ENCODE measurements around the gene CNOT3.

Gene CNOT3

GRCh38 chr19:54172471-54173358 lies 35.2 kb downstream of the CNOT3 start, which contains the start of gene TMC4 (continued):
- TF ChIP-seq ZSCAN5A (tag by site-specific recombination; IDR thresholded peaks at IDR 0.05) (no peak), ZFHX2 (tag by site-specific recombination; conservative IDR thresholded peaks at IDR 0.05) (peak; percentile 8; the same call in 1 of the 2 replicates), ZIC2 (tag by site-specific recombination; IDR thresholded peaks at IDR 0.05) (peak; percentile 53; the same call in 1 of the 2 replicates), ZNF664 (tag by site-specific recombination; IDR thresholded peaks at IDR 0.05) (no peak)

GRCh38 chr19:54173359-54173699 lies 35.8 kb downstream of the CNOT3 start:
- no peak for TF ChIP-seq ZNF19 (tag by site-specific recombination; IDR thresholded peaks at IDR 0.05; ENCODE audit: low read depth)
- no peak for TF ChIP-seq ZFHX2 (tag by site-specific recombination; conservative IDR thresholded peaks at IDR 0.05)

GRCh38 chr19:54173951-54174834 lies 36.6 kb downstream of the CNOT3 start:
- TF ChIP-seq ZNF266 (tag by site-specific recombination; IDR thresholded peaks at IDR 0.05; ENCODE audit: low read depth) (no peak), ZFHX2 (tag by site-specific recombination; conservative IDR thresholded peaks at IDR 0.05) (no peak), ZNF391 (tag by site-specific recombination; IDR thresholded peaks at IDR 0.05; ENCODE audit: borderline replicate concordance, low read depth) (no peak), ZNF362 (tag by site-specific recombination; IDR thresholded peaks at IDR 0.05) (no peak), ZNF501 (tag by site-specific recombination; IDR thresholded peaks at IDR 0.05) (no peak), ZNF37A (tag by site-specific recombination; IDR thresholded peaks at IDR 0.05) (no peak), HIC1 (tag by site-specific recombination; IDR thresholded peaks at IDR 0.05) (no peak), ZNF169 (tag by site-specific recombination; IDR thresholded peaks at IDR 0.05) (no peak), ZEB2 (tag by site-specific recombination; IDR thresholded peaks at IDR 0.05) (no peak), ZBTB7A (tag by site-specific recombination; IDR thresholded peaks at IDR 0.05; ENCODE audit: low read depth) (no peak), HOXD13 (CRISPR knock-in tag; IDR thresholded peaks at IDR 0.05; ENCODE audit: borderline replicate concordance) (no peak), ZNF624 (tag by site-specific recombination; IDR thresholded peaks at IDR 0.05) (no peak), ZNF214 (tag by site-specific recombination; IDR thresholded peaks at IDR 0.05; ENCODE audit: borderline replicate concordance) (no peak), ZNF146 (tag by site-specific recombination; IDR thresholded peaks at IDR 0.05) (no peak), ZXDB (tag by site-specific recombination; IDR thresholded peaks at IDR 0.05) (no peak), MEIS1 (CRISPR knock-in tag; IDR thresholded peaks at IDR 0.05; ENCODE audit: borderline replicate concordance) (no peak), ZNF768 (tag by site-specific recombination; IDR thresholded peaks at IDR 0.05) (no peak), ZNF707 (tag by site-specific recombination; IDR thresholded peaks at IDR 0.05) (no peak), ZSCAN30 (tag by site-specific recombination; IDR thresholded peaks at IDR 0.05) (no peak)
- no peaks in the 10 kb centered on the region for H3K4me1 ChIP-seq (ENCODE audit: control insufficient read depth, insufficient read depth, low read length)
- H3K9me3 ChIP-seq (ENCODE audit: control insufficient read depth, insufficient read depth, low read depth, low read length) = no peaks in the 10 kb centered on the region
- H3K36me3 ChIP-seq (ENCODE audit: control insufficient read depth in 2 of 2, insufficient read depth in 1 of 2, low read length in 2 of 2) = peaks cover 11 to 18% of the 10 kb centered on the region in 2 experiments; a peak in 2 of 3 replicates
- no peak overlapping the region for H3K4me3 ChIP-seq (ENCODE audit: low read depth, low read length)
- ChIA-PET POLR2A (interaction anchor here (1.8 to 10.2 kb wide), 5 partner anchors 10 to 37 kb away, joined by 5 to 90 read pairs (median 17); partner anchors contain the start of genes CNOT3, LENG1, MBOAT7 and RPS9), CTCF (interaction anchor here (0.5 to 1.5 kb wide), 6 partner anchors 13 to 165 kb away, joined by 3 to 7 read pairs (median 4); partner anchors contain the start of gene LILRA4)
- no peak overlapping the region for H3K27ac ChIP-seq (ENCODE audit: extremely low read depth, low read depth, low read length)

More at GRCh38 chr19:54173359-54173699, 35.8 kb downstream of the CNOT3 start:
- Histone ChIP-seq H3K4me3 (ENCODE audit: low read depth, low read length) (no peak overlapping the region), H3K9me3 (ENCODE audit: control insufficient read depth, insufficient read depth, low read depth, low read length) (no peaks in the 10 kb centered on the region), H3K27ac (ENCODE audit: extremely low read depth, low read depth, low read length) (no peak overlapping the region), H3K4me1 (ENCODE audit: control insufficient read depth, insufficient read depth, low read length) (no peaks in the 10 kb centered on the region), H3K36me3 (ENCODE audit: control insufficient read depth in 2 of 2, insufficient read depth in 1 of 2, low read length in 2 of 2) (peaks cover 10 to 11% of the 10 kb centered on the region in 2 experiments; a peak in 2 of 3 replicates)
- ChIA-PET CTCF (interaction anchor here (0.5 to 1.5 kb wide), 9 partner anchors 12 to 217 kb away, joined by 3 to 7 read pairs (median 4); partner anchors contain the start of gene LILRA4), POLR2A (interaction anchor here (1.8 to 10.2 kb wide), 5 partner anchors 11 to 36 kb away, joined by 5 to 90 read pairs (median 17); partner anchors contain the start of genes CNOT3, LENG1, MBOAT7 and RPS9)
